Smooth muscle cell (in vitro differentiated cells): ENCODE data around the gene PTRH1. TPM values are rescaled to one million over a fixed set of nuclear protein-coding genes. Genes with fewer than 3 reads are reported as not detected.

ENCODE experiments used
- DNase-seq: peaks from one replicate; lab custom pipeline; 2025; ENCODE audit not compliant: unreplicated experiment; lab: John Stamatoyannopoulos, UW
- H2AFZ ChIP-seq: fragments of 200-600 bp; sonication (generic); 2 replicates; pipeline ENCODE4 v1.6.0; 2016; ENCODE audit warnings: antibody characterized with exemption, low read depth, mild to moderate bottlenecking
- H3F3A ChIP-seq: fragments of 200-600 bp; sonication (generic); 2 replicates; pipeline ENCODE4 v1.6.0; 2017; ENCODE audit warnings: antibody characterized with exemption, low read depth
- H3K27ac ChIP-seq: fragments of 200-600 bp; sonication (generic); 2 replicates; pipeline ENCODE4 v1.5.1; 2016; ENCODE audit warnings: low read depth, mild to moderate bottlenecking
- H3K27me3 ChIP-seq: fragments of 200-600 bp; sonication (generic); 2 replicates; pipeline ENCODE4 v1.6.1; 2016; ENCODE audit warnings: low read depth, mild to moderate bottlenecking
- H3K36me3 ChIP-seq: fragments of 200-600 bp; sonication (generic); 2 replicates; pipeline ENCODE4 v1.5.1; 2016; ENCODE audit warnings: low read depth
- H3K4me1 ChIP-seq: fragments of 200-600 bp; sonication (generic); 2 replicates; pipeline ENCODE4 v1.5.1; 2016; ENCODE audit warnings: low read depth
- H3K4me2 ChIP-seq: fragments of 200-600 bp; sonication (generic); 2 replicates; pipeline ENCODE4 v1.6.0; 2016; ENCODE audit warnings: mild to moderate bottlenecking
- H3K4me3 ChIP-seq: fragments of 200-600 bp; sonication (generic); 2 replicates; pipeline ENCODE4 v1.5.1; 2016; ENCODE audit warnings: mild to moderate bottlenecking
- H3K79me2 ChIP-seq: fragments of 200-600 bp; sonication (generic); 2 replicates; pipeline ENCODE4 v1.6.0; 2016; ENCODE audit warnings: low read depth, mild to moderate bottlenecking
- H3K9ac ChIP-seq: fragments of 200-600 bp; sonication (generic); 2 replicates; pipeline ENCODE4 v1.6.0; 2016; ENCODE audit warnings: low read depth
- H3K9me3 ChIP-seq: fragments of 200-600 bp; sonication (generic); replicated peaks from 2 replicates; pipeline ENCODE4 v1.5.1; 2016; ENCODE audit warnings: low read depth
- H4K20me1 ChIP-seq: fragments of 200-600 bp; sonication (generic); 2 replicates; pipeline ENCODE4 v1.6.0; 2016; ENCODE audit warnings: low read depth
- WGBS: methylation state at CpG from one replicate; pipeline ENCODE4 v1.1.7; 2016; ENCODE audit warnings: low lambda C conversion rate; 5-methylcytosine and 5-hydroxymethylcytosine counted together
- polyA plus RNA-seq: library from polyadenylated mRNA; unstranded; fragments of >200 nt; fragmentation: Nextera tagmentation; extraction: Ambion mirVana; gene quantifications from 2 replicates; pipeline ENCODE4 v1.2.1, GENCODE V29; 2016
- total RNA-seq: library from RNA; depleted of rRNA; stranded (reverse); fragments of >200 nt; gene quantifications from 2 replicates; pipeline ENCODE4 v1.2.3, GENCODE V29; 2014
- TF ChIP-seq, protein P1 (sequence below): fragments of 200-600 bp; sonication (generic); IDR thresholded peaks from 2 replicates; pipeline ENCODE4 v1.5.1; 2017; ENCODE audit warnings: borderline replicate concordance, mild to moderate bottlenecking, antibody characterized with exemption; ENCODE audit not compliant: insufficient read depth, poor library complexity, severe bottlenecking

PTRH1 gene
- total and polyA plus RNA-seq, 2 experiments from 2014 or later: 11.9 to 33.8 TPM

- Histone ChIP-seq H3K4me3 (no peak overlapping the region), H3K36me3 (no peaks in the 10 kb centered on the region), H3K27ac (peak overlapping the region; percentile 55), H3K4me1 (peaks cover 11% of the 10 kb centered on the region), H3K9ac (peak overlapping the region; percentile 77), H3K9me3 (no peaks in the 10 kb centered on the region), H3K4me2 (peak overlapping the region; percentile 100), H3F3A (no peaks in the 10 kb centered on the region), H4K20me1 (no peaks in the 10 kb centered on the region), H3K79me2 (no peaks in the 10 kb centered on the region), H2AFZ (no peak overlapping the region), H3K27me3 (no peaks in the 10 kb centered on the region)
- DNase-seq: no peak
- WGBS: 88% methylated on average over 9 of the region's 9 CpGs
- TF ChIP-seq, protein P1, sequence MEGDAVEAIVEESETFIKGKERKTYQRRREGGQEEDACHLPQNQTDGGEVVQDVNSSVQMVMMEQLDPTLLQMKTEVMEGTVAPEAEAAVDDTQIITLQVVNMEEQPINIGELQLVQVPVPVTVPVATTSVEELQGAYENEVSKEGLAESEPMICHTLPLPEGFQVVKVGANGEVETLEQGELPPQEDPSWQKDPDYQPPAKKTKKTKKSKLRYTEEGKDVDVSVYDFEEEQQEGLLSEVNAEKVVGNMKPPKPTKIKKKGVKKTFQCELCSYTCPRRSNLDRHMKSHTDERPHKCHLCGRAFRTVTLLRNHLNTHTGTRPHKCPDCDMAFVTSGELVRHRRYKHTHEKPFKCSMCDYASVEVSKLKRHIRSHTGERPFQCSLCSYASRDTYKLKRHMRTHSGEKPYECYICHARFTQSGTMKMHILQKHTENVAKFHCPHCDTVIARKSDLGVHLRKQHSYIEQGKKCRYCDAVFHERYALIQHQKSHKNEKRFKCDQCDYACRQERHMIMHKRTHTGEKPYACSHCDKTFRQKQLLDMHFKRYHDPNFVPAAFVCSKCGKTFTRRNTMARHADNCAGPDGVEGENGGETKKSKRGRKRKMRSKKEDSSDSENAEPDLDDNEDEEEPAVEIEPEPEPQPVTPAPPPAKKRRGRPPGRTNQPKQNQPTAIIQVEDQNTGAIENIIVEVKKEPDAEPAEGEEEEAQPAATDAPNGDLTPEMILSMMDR: no peak
Observed at GRCh38 chr9:127716412-127716811, 949 bp upstream of the PTRH1 start.

DNA sequence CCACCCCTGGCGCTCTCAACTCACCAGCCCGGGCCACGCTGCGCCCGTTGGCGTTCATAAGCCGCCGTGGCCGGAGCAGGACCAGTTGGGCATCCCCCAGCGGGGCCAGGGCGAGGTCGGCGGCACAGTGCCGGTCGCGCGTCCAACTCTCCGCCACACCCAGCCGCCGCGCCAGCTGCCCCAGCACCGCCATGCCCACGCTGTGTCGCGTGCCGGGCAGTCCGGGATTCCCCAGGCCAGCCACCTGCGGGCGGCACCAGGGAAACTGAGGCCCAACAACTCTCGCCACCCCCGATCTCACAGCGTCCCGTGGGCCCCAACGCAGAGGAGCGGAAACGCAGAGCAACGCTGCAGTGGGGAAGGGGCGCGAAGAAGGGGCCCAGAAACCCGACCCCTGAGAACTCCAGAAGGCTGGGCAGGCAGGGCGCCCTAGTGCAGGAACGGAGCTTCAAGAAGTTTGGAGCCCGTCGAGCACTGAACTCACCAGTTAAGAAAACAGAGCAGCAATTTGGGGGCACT is 453 bp downstream of the PTRH1 start:
- Histone ChIP-seq H3K9ac (peak overlapping the region; percentile 85), H3F3A (no peaks in the 10 kb centered on the region), H3K4me2 (peak overlapping the region; percentile 100), H4K20me1 (no peaks in the 10 kb centered on the region), H2AFZ (peak overlapping the region; percentile 99), H3K27me3 (no peaks in the 10 kb centered on the region), H3K4me3 (peak overlapping the region; percentile 71), H3K9me3 (no peaks in the 10 kb centered on the region), H3K27ac (peak overlapping the region; percentile 63), H3K79me2 (no peaks in the 10 kb centered on the region), H3K4me1 (peaks cover 11% of the 10 kb centered on the region), H3K36me3 (no peaks in the 10 kb centered on the region)
- under 1% methylated on average over 27 of the region's 44 CpGs for WGBS
- TF ChIP-seq, protein P1: no peak
- no peak for DNase-seq

- Histone ChIP-seq H3K36me3 (no peaks in the 10 kb centered on the region), H3K9me3 (no peaks in the 10 kb centered on the region), H3K4me1 (peaks cover 11% of the 10 kb centered on the region), H3K4me3 (peak overlapping the region; percentile 71), H3K4me2 (peak overlapping the region; percentile 100), H4K20me1 (no peaks in the 10 kb centered on the region), H3F3A (no peaks in the 10 kb centered on the region), H3K79me2 (no peaks in the 10 kb centered on the region), H3K9ac (no peak overlapping the region), H2AFZ (no peak overlapping the region), H3K27me3 (no peaks in the 10 kb centered on the region), H3K27ac (no peak overlapping the region)
- 86% methylated on average over 19 of the region's 19 CpGs for WGBS
- no peak for DNase-seq
- TF ChIP-seq, protein P1: no peak
Observed at GRCh38 chr9:127714020-127714750, 1.3 kb downstream of the PTRH1 start.
